HG02885 (cell line): Measurements from ENCODE around the gene DISC1.
"Not testable (repeated sequence)": the region's sequence is repeated elsewhere in the genome, so short reads cannot be mapped to it uniquely, and the experiment has no call there.

Source experiments
- ATAC-seq: cut with Tn5 transposase; IDR thresholded peaks from one replicate; pipeline ENCODE4 v1.9.1; 2021; ENCODE audit warnings: mild to moderate bottlenecking; ENCODE audit not compliant: unreplicated experiment, poor library complexity

DISC1 gene

GRCh38 chr1:231666220-231666936, 39.8 kb downstream of the DISC1 start:
- ATAC-seq: no peak

- ATAC-seq: no peak
Observed at GRCh38 chr1:231666937-231667608, 40.5 kb downstream of the DISC1 start.

GRCh38 chr1:231667896-231668506, 41.4 kb downstream of the DISC1 start:
- no peak for ATAC-seq

GRCh38 chr1:231668826-231669225, 42.2 kb downstream of the DISC1 start:
- no peak for ATAC-seq

- not testable (repeated sequence) for ATAC-seq
Observed at GRCh38 chr1:231669864-231670621, 43.5 kb downstream of the DISC1 start.

- no peak for ATAC-seq
Observed at GRCh38 chr1:231670755-231671154, 44.2 kb downstream of the DISC1 start.

GRCh38 chr1:231674575-231674974, 48.0 kb downstream of the DISC1 start:
- ATAC-seq: no peak

GRCh38 chr1:231676487-231676886, 49.9 kb downstream of the DISC1 start:
- ATAC-seq: no peak

- no peak for ATAC-seq
Observed at GRCh38 chr1:231677442-231677841, 50.9 kb downstream of the DISC1 start.

GRCh38 chr1:231678011-231678432, 51.4 kb downstream of the DISC1 start:
- ATAC-seq: no peak

GRCh38 chr1:231679109-231679508, 52.5 kb downstream of the DISC1 start:
- ATAC-seq: no peak

GRCh38 chr1:231681006-231681405, 54.4 kb downstream of the DISC1 start:
- ATAC-seq: no peak

- ATAC-seq: no peak
Observed at GRCh38 chr1:231682779-231683178, 56.2 kb downstream of the DISC1 start.

GRCh38 chr1:231683439-231684165, 57.0 kb downstream of the DISC1 start:
- ATAC-seq: no peak

GRCh38 chr1:231684356-231685244, 58.0 kb downstream of the DISC1 start:
- no peak for ATAC-seq

GRCh38 chr1:231686384-231686783, 59.8 kb downstream of the DISC1 start:
- no peak for ATAC-seq

- no peak for ATAC-seq
Observed at GRCh38 chr1:231688989-231689388, 62.4 kb downstream of the DISC1 start.

- no peak for ATAC-seq
Observed at GRCh38 chr1:231690059-231690458, 63.5 kb downstream of the DISC1 start.

- peak; percentile 62 for ATAC-seq
Observed at GRCh38 chr1:231691618-231692259, 65.1 kb downstream of the DISC1 start.
